Prostate gland (tissue), 2 donors: ENCODE data around the gene HHIPL1. TPM values are rescaled to one million over a fixed set of nuclear protein-coding genes. Genes with fewer than 3 reads are reported as not detected.

Source experiments
- DNase-seq: peaks from one replicate; pipeline ENCODE4 v3.0.0-alpha.2; 2019; ENCODE audit warnings: low spot score
- H3K27ac ChIP-seq, 2 donors: fragments of 200-600 bp; sonication (generic); 2 replicates each; pipeline ENCODE4 v1.5.1; 2017 to 2019
- H3K27me3 ChIP-seq: fragments of 200-600 bp; sonication (generic); replicated peaks from 2 replicates; pipeline ENCODE4 v1.5.1; 2019; ENCODE audit not compliant: insufficient read depth
- H3K36me3 ChIP-seq, 2 donors: fragments of 200-600 bp; sonication (generic); 1 replicate in 1 of 2; 2 replicates in 1 of 2; pipeline versions ENCODE4 v1.5.1 to v1.8.1; 2017 to 2019
- H3K4me1 ChIP-seq: fragments of 200-600 bp; sonication (generic); replicated peaks from 2 replicates; pipeline ENCODE4 v1.5.1; 2019
- H3K4me3 ChIP-seq, 2 donors: fragments of 200-600 bp; sonication (generic); 2 replicates each; pipeline ENCODE4 v1.5.1; 2017 to 2019
- H3K9me3 ChIP-seq: fragments of 200-600 bp; sonication (generic); 2 replicates; pipeline ENCODE4 v1.5.1; 2017
- CTCF ChIP-seq, 4 experiments: fragments of 200-600 bp in 2 of 4; fragments of 450-650 bp in 2 of 4; sonication (generic) in 2 of 4; IDR thresholded peaks; 1 replicate in 3 of 4; 2 replicates in 1 of 4; pipeline ENCODE4 v1.5.1; 2016 to 2019; ENCODE audit warnings: antibody characterized with exemption in 4 of 4, mild to moderate bottlenecking in 2 of 4, moderate library complexity in 2 of 4
- POLR2A ChIP-seq: fragments of 450-650 bp; IDR thresholded peaks from one replicate; pipeline ENCODE4 v1.6.1; 2016; ENCODE audit warnings: antibody characterized with exemption, mild to moderate bottlenecking
- POLR2AphosphoS5 ChIP-seq: sonication (generic); formaldehyde crosslinking; IDR thresholded peaks from one replicate; pipeline ENCODE4 v1.6.1; 2017; ENCODE audit warnings: antibody characterized with exemption
- WGBS: methylation state at CpG from one replicate; pipeline ENCODE4 v1.1.5; 2018; 5-methylcytosine and 5-hydroxymethylcytosine counted together
- intact Hi-C: fragments of 100-400 bp; cut with DNase I; formaldehyde crosslinking; loops from one replicate; pipeline ENCODE4 v1.14.2; 2022
- total RNA-seq, 2 donors: library from RNA; depleted of rRNA; stranded (reverse); fragments of >200 nt; gene quantifications; one replicate each; pipeline ENCODE4 v1.1.0, GENCODE V29; 2016

The HHIPL1 gene
- total RNA-seq, 2 donors from 2014 or later = 2.8 to 4.5 TPM

GRCh38 chr14:99647411-99647810 is 2.5 kb downstream of the HHIPL1 start:
- no peaks in the 10 kb centered on the region for H3K36me3 ChIP-seq
- 71% methylated on average over 7 of the region's 7 CpGs for WGBS
- intact Hi-C loops = no loop called here
- no peaks in the 10 kb centered on the region for H3K27me3 ChIP-seq
- no peaks in the 10 kb centered on the region for H3K9me3 ChIP-seq
- DNase-seq = no peak
- no peaks in the 10 kb centered on the region for H3K4me1 ChIP-seq
- no peak overlapping the region for H3K27ac ChIP-seq
- no peak overlapping the region for H3K4me3 ChIP-seq
- no peak for TF ChIP-seq CTCF (IDR thresholded peaks at IDR 0.05)
- TF ChIP-seq POLR2AphosphoS5 = no peak
- no peak for TF ChIP-seq POLR2A

- TF ChIP-seq POLR2A (no peak), POLR2AphosphoS5 (no peak), CTCF (IDR thresholded peaks at IDR 0.05) (no peak)
- no peak overlapping the region for H3K27ac ChIP-seq
- no peak for DNase-seq
- WGBS = 92% methylated on average over 8 of the region's 8 CpGs
- no peaks in the 10 kb centered on the region for H3K9me3 ChIP-seq
- H3K36me3 ChIP-seq = no peaks in the 10 kb centered on the region
- H3K4me1 ChIP-seq = no peaks in the 10 kb centered on the region
- no peaks in the 10 kb centered on the region for H3K27me3 ChIP-seq
- no peak overlapping the region for H3K4me3 ChIP-seq
- intact Hi-C loops = no loop called here
Measured at GRCh38 chr14:99648027-99648784, 3.3 kb downstream of the HHIPL1 start.

- H3K27ac ChIP-seq = no peak overlapping the region
- H3K36me3 ChIP-seq = no peaks in the 10 kb centered on the region
- intact Hi-C loops = no loop called here
- H3K27me3 ChIP-seq = no peaks in the 10 kb centered on the region
- WGBS = 78% methylated on average over 8 of the region's 8 CpGs
- no peaks in the 10 kb centered on the region for H3K4me1 ChIP-seq
- no peak for TF ChIP-seq CTCF (IDR thresholded peaks at IDR 0.05)
- no peak for TF ChIP-seq POLR2A
- no peak for TF ChIP-seq POLR2AphosphoS5
- no peaks in the 10 kb centered on the region for H3K9me3 ChIP-seq
- H3K4me3 ChIP-seq = no peak overlapping the region
- no peak for DNase-seq
Measured at GRCh38 chr14:99649219-99649618, 4.3 kb downstream of the HHIPL1 start.

GRCh38 chr14:99649643-99650042 is 4.7 kb downstream of the HHIPL1 start:
- no peak overlapping the region for H3K4me3 ChIP-seq
- no peaks in the 10 kb centered on the region for H3K4me1 ChIP-seq
- H3K9me3 ChIP-seq = no peaks in the 10 kb centered on the region
- H3K27me3 ChIP-seq = no peaks in the 10 kb centered on the region
- TF ChIP-seq POLR2AphosphoS5 (no peak), CTCF (IDR thresholded peaks at IDR 0.05) (no peak), POLR2A (no peak)
- no peak for DNase-seq
- 76% methylated on average over 8 of the region's 8 CpGs for WGBS
- no peak overlapping the region for H3K27ac ChIP-seq
- intact Hi-C loops = no loop called here
- H3K36me3 ChIP-seq = no peaks in the 10 kb centered on the region

- Histone ChIP-seq H3K4me1 (no peaks in the 10 kb centered on the region), H3K27me3 (no peaks in the 10 kb centered on the region), H3K36me3 (no peaks in the 10 kb centered on the region), H3K4me3 (no peak overlapping the region), H3K9me3 (no peaks in the 10 kb centered on the region), H3K27ac (no peak overlapping the region)
- no peak for TF ChIP-seq POLR2A
- no peak for TF ChIP-seq POLR2AphosphoS5
- TF ChIP-seq CTCF (IDR thresholded peaks at IDR 0.05) = no peak
- DNase-seq = no peak
- intact Hi-C loops = no loop called here
- 80% methylated on average over 9 of the region's 9 CpGs for WGBS
Measured at GRCh38 chr14:99650189-99650588, 5.3 kb downstream of the HHIPL1 start.
